OCI-LY7 (cell line): Measurements from ENCODE around the gene TNFRSF12A.

Experiments
- CTCF ChIP-seq: fragments of 200-600 bp; sonication (generic); conservative IDR thresholded peaks from 2 replicates; pipeline ENCODE4 v1.5.1; 2014; ENCODE audit warnings: mild to moderate bottlenecking, antibody characterized with exemption, low read length, moderate library complexity, mixed read lengths
- EZH2phosphoT487 ChIP-seq: fragments of 200-600 bp; sonication (generic); IDR thresholded peaks from 2 replicates; pipeline ENCODE4 v1.6.1; 2018; ENCODE audit warnings: low read depth, borderline replicate concordance, mild to moderate bottlenecking, mixed run types, antibody characterized with exemption, low read length, moderate library complexity, mixed read lengths

GRCh38 chr16:3050487-3050886, 30.3 kb downstream of the TNFRSF12A start:
- TF ChIP-seq CTCF = no peak
- no peak for TF ChIP-seq EZH2phosphoT487
